Cardiac septum (tissue), 1 donor: Measurements from ENCODE around the gene GNAQ. TPM values are rescaled to one million over a fixed set of nuclear protein-coding genes. Genes with fewer than 3 reads are reported as not detected.
"Not testable (repeated sequence)": the region's sequence is repeated elsewhere in the genome, so short reads cannot be mapped to it uniquely, and the experiment has no call there.

Experiments
- DNase-seq: peaks from one replicate; pipeline ENCODE4 v3.0.0-alpha.2; 2020; ENCODE audit warnings: low spot score
- intact Hi-C: fragments of 100-400 bp; cut with DNase I; formaldehyde crosslinking; loops from one replicate; pipeline ENCODE4 v1.14.0; 2022
- total RNA-seq: library from RNA; stranded (reverse); fragmentation: NEBNext Ultra II Directional; extraction: Animal tissue kit (Norgen Biotek cat#: 25700); gene quantifications from one replicate; pipeline ENCODE4 v1.2.1, GENCODE V29; 2021
- donor health status: DM: no; HTN: no; CAD: no.

GNAQ gene
- total RNA-seq, 1 donor from 2014 or later = 14.8 TPM

GRCh38 chr9:77892955-77893514 is 138.6 kb downstream of the GNAQ start:
- intact Hi-C loops = no loop called here
- DNase-seq = no peak

GRCh38 chr9:77892171-77892570 is 139.4 kb downstream of the GNAQ start:
- intact Hi-C loops = no loop called here

GRCh38 chr9:77891128-77891800 is 140.3 kb downstream of the GNAQ start:
- DNase-seq = no peak
- intact Hi-C loops = no loop called here

More at GRCh38 chr9:77892171-77892570, 139.4 kb downstream of the GNAQ start:
- no peak for DNase-seq

- no peak for DNase-seq
- intact Hi-C loops = no loop called here
Observed at GRCh38 chr9:77887662-77888061, 143.9 kb downstream of the GNAQ start.

- no peak for DNase-seq
- intact Hi-C loops = no loop called here
Observed at GRCh38 chr9:77885104-77885672, 146.4 kb downstream of the GNAQ start.

GRCh38 chr9:77883846-77884771 is 147.5 kb downstream of the GNAQ start:
- DNase-seq = no peak
- intact Hi-C loops = no loop called here

GRCh38 chr9:77883133-77883532 is 148.5 kb downstream of the GNAQ start:
- intact Hi-C loops = no loop called here
- no peak for DNase-seq

- intact Hi-C loops = no loop called here
- DNase-seq = no peak
Observed at GRCh38 chr9:77882294-77882693, 149.3 kb downstream of the GNAQ start.

- intact Hi-C loops, DNase-seq: not testable (repeated sequence)
Observed at GRCh38 chr9:77881634-77882033, 150.0 kb downstream of the GNAQ start.

GRCh38 chr9:77881111-77881510 is 150.5 kb downstream of the GNAQ start:
- intact Hi-C loops = no loop called here
- no peak for DNase-seq

GRCh38 chr9:77879437-77879943 is 152.1 kb downstream of the GNAQ start:
- DNase-seq = no peak
- intact Hi-C loops = no loop called here

- DNase-seq, intact Hi-C loops: not testable (repeated sequence)
Observed at GRCh38 chr9:77878793-77879192, 152.8 kb downstream of the GNAQ start.

- DNase-seq = no peak
- intact Hi-C loops = no loop called here
Observed at GRCh38 chr9:77877976-77878375, 153.6 kb downstream of the GNAQ start.

GRCh38 chr9:77876590-77876989 is 155.0 kb downstream of the GNAQ start:
- DNase-seq = no peak
- intact Hi-C loops = no loop called here

- DNase-seq = no peak
- intact Hi-C loops = no loop called here
Observed at GRCh38 chr9:77876091-77876490, 155.5 kb downstream of the GNAQ start.

GRCh38 chr9:77872863-77873262 is 158.7 kb downstream of the GNAQ start:
- DNase-seq = no peak
- intact Hi-C loops = no loop called here

- DNase-seq = no peak
- intact Hi-C loops = no loop called here
Observed at GRCh38 chr9:77872177-77872576, 159.4 kb downstream of the GNAQ start.

- intact Hi-C loops = no loop called here
- no peak for DNase-seq
Observed at GRCh38 chr9:77871483-77871882, 160.1 kb downstream of the GNAQ start.

- intact Hi-C loops = no loop called here
- DNase-seq = no peak
Observed at GRCh38 chr9:77866878-77867277, 164.7 kb downstream of the GNAQ start.
